Large intestine (tissue), 12 donors: Measurements from ENCODE around the gene GLYATL1B. TPM values are rescaled to one million over a fixed set of nuclear protein-coding genes. Genes with fewer than 3 reads are reported as not detected.
"Not testable (repeated sequence)": the region's sequence is repeated elsewhere in the genome, so short reads cannot be mapped to it uniquely, and the experiment has no call there.

ENCODE experiments used
- DNase-seq, 2 donors: peaks; one replicate each; pipeline versions ENCODE4 v3.0.0 to v3.0.0-alpha.2; 2013
- H3K27ac ChIP-seq: one replicate; pipeline ENCODE4 v1.5.1; 2013; ENCODE audit warnings: low read length
- H3K27me3 ChIP-seq: 2 replicates; pipeline ENCODE4 v1.6.1; 2013; ENCODE audit warnings: low read length; ENCODE audit not compliant: control insufficient read depth, insufficient read depth
- H3K36me3 ChIP-seq: 2 replicates; pipeline ENCODE4 v1.6.1; 2013; ENCODE audit warnings: low read length; ENCODE audit not compliant: control insufficient read depth, insufficient read depth
- H3K4me1 ChIP-seq: one replicate; pipeline ENCODE4 v1.6.1; 2013; ENCODE audit warnings: low read length; ENCODE audit not compliant: control insufficient read depth, insufficient read depth
- H3K4me3 ChIP-seq: one replicate; pipeline ENCODE4 v1.5.1; 2013; ENCODE audit warnings: low read length
- H3K9me3 ChIP-seq: one replicate; pipeline ENCODE4 v1.6.1; 2013; ENCODE audit warnings: mild to moderate bottlenecking, low read depth, low read length, moderate library complexity; ENCODE audit not compliant: control insufficient read depth
- WGBS: methylation state at CpG from one replicate; pipeline ENCODE4 v1.1.5; 2013; ENCODE audit warnings: low lambda C conversion rate; ENCODE audit not compliant: insufficient coverage; 5-methylcytosine and 5-hydroxymethylcytosine counted together
- long read RNA-seq, 11 donors: transcript quantifications; one replicate each; lab custom pipeline, GENCODE V29; 2026
- polyA plus RNA-seq: library from polyadenylated mRNA; unstranded; fragments of 120-200 nt; gene quantifications from one replicate; pipeline ENCODE4 v1.2.1, GENCODE V29; 2013

GLYATL1B gene, protein sequence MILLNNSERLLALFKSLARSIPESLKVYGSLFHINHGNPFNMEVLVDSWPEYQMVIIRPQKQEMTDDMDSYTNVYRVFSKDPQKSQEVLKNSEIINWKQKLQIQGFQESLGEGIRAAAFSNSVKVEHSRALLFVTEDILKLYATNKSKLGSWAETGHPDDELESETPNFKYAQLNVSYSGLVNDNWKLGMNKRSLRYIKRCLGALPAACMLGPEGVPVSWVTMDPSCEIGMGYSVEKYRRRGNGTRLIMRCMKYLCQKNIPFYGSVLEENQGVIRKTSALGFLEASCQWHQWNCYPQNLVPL
- polyA plus RNA-seq: not detected
- long read RNA-seq, donor 1: 0 reads
- long read RNA-seq, donor 2: 0 reads
- long read RNA-seq, donor 3: 0 reads
- long read RNA-seq, donor 4: 0 reads
- long read RNA-seq, donor 5: 0 reads
- long read RNA-seq, donor 6: 0 reads
- long read RNA-seq, donor 7: 0 reads
- long read RNA-seq, donor 8: 0 reads
- long read RNA-seq, donor 9: 0 reads
- long read RNA-seq, donor 10: 0 reads
- long read RNA-seq, donor 11: 0 reads

- H3K4me3 ChIP-seq, DNase-seq, H3K9me3 ChIP-seq, H3K27me3 ChIP-seq, H3K36me3 ChIP-seq, H3K27ac ChIP-seq, H3K4me1 ChIP-seq: not testable (repeated sequence)
- WGBS: no CpG with 5 or more reads among the region's 5 CpGs
These were observed at the start of gene GLYATL1B for GRCh38 chr11:59086007-59086406. GLYATL1B (plus strand) TSS chr11:59086307; CDS start chr11:59086307, 0 bp downstream.

DNA sequence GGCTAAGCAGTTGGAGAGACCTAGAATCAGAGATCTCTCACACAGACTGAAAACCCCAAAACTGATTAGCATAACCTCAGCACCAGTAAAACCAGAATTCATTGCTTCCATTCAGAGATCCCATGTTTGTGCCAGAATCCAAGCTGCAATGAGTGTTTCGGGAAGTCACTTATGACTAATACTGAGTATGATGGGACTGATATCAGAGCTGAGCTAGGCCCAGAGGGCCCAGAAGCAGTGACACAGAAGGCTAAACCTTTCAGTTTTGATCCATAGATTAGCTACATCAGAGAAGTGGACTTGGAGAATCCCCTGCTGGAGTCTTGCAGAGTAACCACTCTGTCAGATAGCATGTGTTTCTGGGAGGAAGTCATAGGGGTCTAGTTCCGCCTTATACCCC is 49.6 kb upstream of the GLYATL1B start:
- DNase-seq, H3K27me3 ChIP-seq, H3K9me3 ChIP-seq, H3K36me3 ChIP-seq, H3K4me1 ChIP-seq, H3K27ac ChIP-seq, H3K4me3 ChIP-seq: not testable (repeated sequence)
- no CpG with 5 or more reads among the region's 2 CpGs for WGBS

DNA sequence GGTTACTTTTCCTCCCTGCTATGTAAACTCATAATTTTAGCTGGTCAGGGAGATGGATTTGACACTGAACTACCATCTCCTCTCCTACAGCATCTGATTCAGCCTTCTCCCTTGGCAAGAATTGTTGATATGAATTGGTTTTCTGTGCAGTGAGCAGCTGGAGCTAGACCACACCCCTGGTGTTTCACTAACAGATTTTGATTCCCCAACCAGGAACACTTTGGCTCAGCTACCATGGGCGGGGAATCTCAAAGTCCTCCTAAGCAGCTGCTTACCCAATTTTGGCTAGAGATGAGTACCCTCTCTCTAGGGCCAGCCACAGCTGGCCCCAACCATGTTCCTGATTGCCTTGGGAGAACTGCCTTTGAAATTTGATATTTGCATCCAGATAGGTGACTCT is 48.7 kb upstream of the GLYATL1B start:
- not testable (repeated sequence) for H3K27me3 ChIP-seq, H3K4me3 ChIP-seq, H3K36me3 ChIP-seq, DNase-seq, H3K4me1 ChIP-seq, H3K27ac ChIP-seq, H3K9me3 ChIP-seq
- WGBS: no CpG with 5 or more reads among the region's 1 CpG

- Histone ChIP-seq H3K4me3 (no peak overlapping the region), H3K27ac (no peak overlapping the region), H3K36me3 (no peaks in the 10 kb centered on the region), H3K4me1 (no peaks in the 10 kb centered on the region), H3K9me3 (no peaks in the 10 kb centered on the region), H3K27me3 (no peaks in the 10 kb centered on the region)
- no peak for DNase-seq
- 83% methylated on average over 1 of the region's 3 CpGs for WGBS
These were observed 45.5 kb upstream of the GLYATL1B start for GRCh38 chr11:59040607-59041006.

DNA sequence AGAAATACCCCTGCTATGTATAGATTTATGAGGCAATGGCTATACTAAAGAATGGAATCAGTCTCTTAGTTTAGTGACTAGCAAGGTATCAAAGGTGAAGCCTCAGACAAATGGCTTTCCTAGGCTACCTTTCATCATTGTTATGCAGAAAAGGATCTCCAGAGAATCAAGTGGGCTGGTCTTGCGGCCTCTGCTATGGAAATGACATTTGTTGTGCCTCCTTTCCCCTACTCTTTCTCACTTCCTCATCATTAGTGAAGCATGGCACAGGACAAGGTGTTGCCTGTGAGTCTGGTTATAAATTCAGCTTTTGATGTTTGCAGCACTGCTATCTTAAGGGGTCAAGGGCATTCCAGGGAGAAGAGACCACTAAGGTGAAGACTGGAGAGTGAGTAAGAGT is 34.7 kb upstream of the GLYATL1B start:
- not testable (repeated sequence) for H3K9me3 ChIP-seq, H3K36me3 ChIP-seq, H3K4me3 ChIP-seq, H3K27ac ChIP-seq, H3K4me1 ChIP-seq, H3K27me3 ChIP-seq, DNase-seq
- no CpG with 5 or more reads among the region's 1 CpG for WGBS

DNA sequence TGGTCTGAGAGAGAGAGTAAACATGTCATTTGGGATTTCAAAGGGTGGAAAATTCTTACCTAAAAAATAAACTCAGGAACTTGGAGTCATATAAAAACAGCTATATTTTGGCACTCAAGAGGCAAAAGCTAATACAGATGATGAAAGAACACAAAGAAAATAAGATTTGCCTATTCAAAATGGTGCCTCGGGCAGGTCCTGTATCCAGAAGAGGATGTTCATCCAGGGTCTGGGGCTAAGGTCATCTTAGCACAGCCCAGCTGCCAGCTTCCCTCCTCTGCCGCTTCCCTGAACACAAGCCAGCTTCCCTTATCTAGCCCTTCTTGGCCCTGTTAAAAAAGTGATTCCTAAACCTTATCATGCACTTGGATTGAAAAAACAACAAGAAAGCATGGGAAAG is 33.8 kb upstream of the GLYATL1B start:
- no CpG with 5 or more reads among the region's 2 CpGs for WGBS
- H3K27ac ChIP-seq, H3K4me3 ChIP-seq, DNase-seq, H3K9me3 ChIP-seq, H3K27me3 ChIP-seq, H3K4me1 ChIP-seq, H3K36me3 ChIP-seq: not testable (repeated sequence)

DNA sequence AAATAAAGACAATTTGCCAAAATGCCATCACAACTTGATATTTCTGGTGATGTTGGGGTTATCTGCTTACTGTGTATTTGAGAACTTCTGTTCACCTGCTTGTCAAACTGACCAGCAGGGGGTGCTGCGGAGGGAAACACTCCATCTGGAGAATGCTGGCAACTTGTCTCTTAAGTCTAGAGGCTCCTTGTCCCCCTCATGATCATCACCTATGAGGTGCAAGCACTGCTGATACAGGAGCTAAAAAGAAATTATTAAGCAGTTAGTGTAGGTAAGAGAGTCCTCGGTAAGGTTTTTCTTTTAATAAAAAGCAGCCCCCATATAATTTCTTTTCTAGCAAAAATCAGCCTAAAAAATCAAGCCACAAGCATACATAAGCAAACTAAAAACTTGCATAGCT is 32.7 kb upstream of the GLYATL1B start:
- DNase-seq: peak; percentile 28 to 39
- H3K36me3 ChIP-seq: no peaks in the 10 kb centered on the region
- WGBS: 63% methylated on average over 1 of the region's 2 CpGs

GRCh38 chr11:59058120-59059033 is 27.7 kb upstream of the GLYATL1B start:
- peak; percentile 80 to 90 for DNase-seq
- peak overlapping the region; percentile 30 for H3K4me3 ChIP-seq
- H3K9me3 ChIP-seq, H3K27ac ChIP-seq, H3K36me3 ChIP-seq, H3K4me1 ChIP-seq: not testable (repeated sequence)
- 0% methylated on average over 3 of the region's 27 CpGs for WGBS
- H3K27me3 ChIP-seq: peaks cover 12% of the 10 kb centered on the region

More for the DNA sequence above, 32.7 kb upstream of the GLYATL1B start:
- no peaks in the 10 kb centered on the region for H3K9me3 ChIP-seq
- no peak overlapping the region for H3K4me3 ChIP-seq
- no peaks in the 10 kb centered on the region for H3K4me1 ChIP-seq
- no peak overlapping the region for H3K27ac ChIP-seq
- no peaks in the 10 kb centered on the region for H3K27me3 ChIP-seq

- WGBS: 86% methylated on average over 1 of the region's 3 CpGs
- H3K27ac ChIP-seq, H3K9me3 ChIP-seq, H3K4me1 ChIP-seq, DNase-seq, H3K36me3 ChIP-seq, H3K4me3 ChIP-seq: not testable (repeated sequence)
- peaks cover 21% of the 10 kb centered on the region for H3K27me3 ChIP-seq
These were observed 26.0 kb upstream of the GLYATL1B start for GRCh38 chr11:59060096-59060495.
